Nephron (organoid): ENCODE measurements around the gene MACROD2.

ENCODE experiments used
- H3K27ac Mint-ChIP-seq, 3 experiments: 2 replicates each; pipeline ENCODE4 v1.8.0; 2020; ENCODE audit warnings: mixed read lengths in 3 of 3, mild to moderate bottlenecking in 2 of 3, moderate library complexity in 1 of 3
- H3K27me3 Mint-ChIP-seq: 2 replicates; pipeline ENCODE4 v1.8.0; 2021; ENCODE audit warnings: low read depth, mild to moderate bottlenecking, moderate library complexity, mixed read lengths
- H3K36me3 Mint-ChIP-seq: 2 replicates; pipeline ENCODE4 v1.8.0; 2020; ENCODE audit warnings: low read depth, mixed read lengths
- H3K4me1 Mint-ChIP-seq: 2 replicates; pipeline ENCODE4 v1.8.0; 2020; ENCODE audit warnings: mixed read lengths
- H3K4me3 Mint-ChIP-seq, 3 experiments: 2 replicates each; pipeline ENCODE4 v1.8.0; 2020; ENCODE audit warnings: mild to moderate bottlenecking in 3 of 3, mixed read lengths in 3 of 3, moderate library complexity in 2 of 3
- H3K9me3 Mint-ChIP-seq: 2 replicates; pipeline ENCODE4 v1.8.0; 2020; ENCODE audit warnings: mixed read lengths
- TF ChIP-seq, protein P1 (sequence below), 3 experiments: fragments of 200-600 bp; sonication (generic); IDR thresholded peaks; one replicate each; pipeline ENCODE4 v1.5.0; 2021; ENCODE audit warnings: antibody characterized with exemption in 3 of 3; ENCODE audit not compliant: unreplicated experiment in 3 of 3

The MACROD2 gene

DNA sequence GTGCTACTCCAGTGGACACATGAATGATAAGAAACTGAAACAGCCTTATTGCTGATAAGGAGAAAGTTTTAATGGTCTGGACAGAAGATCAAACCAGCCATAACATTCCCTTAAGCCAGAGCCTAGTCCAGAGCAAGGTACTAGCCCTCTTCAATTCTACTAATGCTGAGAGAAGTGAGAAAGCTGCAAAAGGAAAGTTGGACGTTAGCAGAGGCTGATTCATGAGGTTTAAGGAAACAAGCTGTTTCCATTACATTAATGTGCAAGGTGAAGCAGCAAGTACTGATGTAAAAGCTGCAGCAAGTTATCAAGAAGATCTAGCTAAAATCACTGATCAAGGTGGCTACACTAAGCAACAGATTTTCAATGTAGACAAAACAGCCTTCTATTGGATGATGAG is 1943.5 kb downstream of the MACROD2 start:
- H3K4me3 Mint-ChIP-seq: no peak overlapping the region
- peaks cover 11% of the 10 kb centered on the region for H3K9me3 Mint-ChIP-seq
- H3K27ac Mint-ChIP-seq: no peak overlapping the region
- TF ChIP-seq, protein P1, sequence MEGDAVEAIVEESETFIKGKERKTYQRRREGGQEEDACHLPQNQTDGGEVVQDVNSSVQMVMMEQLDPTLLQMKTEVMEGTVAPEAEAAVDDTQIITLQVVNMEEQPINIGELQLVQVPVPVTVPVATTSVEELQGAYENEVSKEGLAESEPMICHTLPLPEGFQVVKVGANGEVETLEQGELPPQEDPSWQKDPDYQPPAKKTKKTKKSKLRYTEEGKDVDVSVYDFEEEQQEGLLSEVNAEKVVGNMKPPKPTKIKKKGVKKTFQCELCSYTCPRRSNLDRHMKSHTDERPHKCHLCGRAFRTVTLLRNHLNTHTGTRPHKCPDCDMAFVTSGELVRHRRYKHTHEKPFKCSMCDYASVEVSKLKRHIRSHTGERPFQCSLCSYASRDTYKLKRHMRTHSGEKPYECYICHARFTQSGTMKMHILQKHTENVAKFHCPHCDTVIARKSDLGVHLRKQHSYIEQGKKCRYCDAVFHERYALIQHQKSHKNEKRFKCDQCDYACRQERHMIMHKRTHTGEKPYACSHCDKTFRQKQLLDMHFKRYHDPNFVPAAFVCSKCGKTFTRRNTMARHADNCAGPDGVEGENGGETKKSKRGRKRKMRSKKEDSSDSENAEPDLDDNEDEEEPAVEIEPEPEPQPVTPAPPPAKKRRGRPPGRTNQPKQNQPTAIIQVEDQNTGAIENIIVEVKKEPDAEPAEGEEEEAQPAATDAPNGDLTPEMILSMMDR (IDR thresholded peaks at IDR 0.05; ENCODE audit: unreplicated experiment in 3 of 3): no peak
- no peaks in the 10 kb centered on the region for H3K27me3 Mint-ChIP-seq
- H3K36me3 Mint-ChIP-seq: peaks cover 5% of the 10 kb centered on the region
- no peaks in the 10 kb centered on the region for H3K4me1 Mint-ChIP-seq

GRCh38 chr20:15940127-15940526 is 1944.8 kb downstream of the MACROD2 start:
- Mint-ChIP-seq H3K27me3 (no peaks in the 10 kb centered on the region), H3K4me1 (no peaks in the 10 kb centered on the region), H3K36me3 (peaks cover 5% of the 10 kb centered on the region), H3K9me3 (peaks cover 11% of the 10 kb centered on the region), H3K27ac (no peak overlapping the region), H3K4me3 (no peak overlapping the region)
- TF ChIP-seq, protein P1 (IDR thresholded peaks at IDR 0.05; ENCODE audit: unreplicated experiment in 3 of 3): no peak

- H3K27me3 Mint-ChIP-seq: peaks cover 5% of the 10 kb centered on the region
Observed at GRCh38 chr20:15942130-15942529, 1946.8 kb downstream of the MACROD2 start.

GRCh38 chr20:15945289-15945688 is 1950.0 kb downstream of the MACROD2 start:
- TF ChIP-seq, protein P1 (IDR thresholded peaks at IDR 0.05; ENCODE audit: unreplicated experiment in 3 of 3): no peak
- Mint-ChIP-seq H3K27ac (no peak overlapping the region), H3K9me3 (no peaks in the 10 kb centered on the region)

More at GRCh38 chr20:15942130-15942529, 1946.8 kb downstream of the MACROD2 start:
- Mint-ChIP-seq H3K9me3 (peaks cover 11% of the 10 kb centered on the region), H3K4me3 (no peak overlapping the region), H3K36me3 (peaks cover 5% of the 10 kb centered on the region), H3K27ac (no peak overlapping the region), H3K4me1 (no peaks in the 10 kb centered on the region)
- TF ChIP-seq, protein P1 (IDR thresholded peaks at IDR 0.05; ENCODE audit: unreplicated experiment in 3 of 3): no peak

GRCh38 chr20:15949391-15949790 is 1954.1 kb downstream of the MACROD2 start:
- no peaks in the 10 kb centered on the region for H3K9me3 Mint-ChIP-seq
- no peak overlapping the region for H3K27ac Mint-ChIP-seq
- H3K27me3 Mint-ChIP-seq: peaks cover 5% of the 10 kb centered on the region
- H3K36me3 Mint-ChIP-seq: no peaks in the 10 kb centered on the region
- no peak overlapping the region for H3K4me3 Mint-ChIP-seq
- TF ChIP-seq, protein P1 (IDR thresholded peaks at IDR 0.05; ENCODE audit: unreplicated experiment in 3 of 3): no peak
- peaks cover 6% of the 10 kb centered on the region for H3K4me1 Mint-ChIP-seq

More at GRCh38 chr20:15945289-15945688, 1950.0 kb downstream of the MACROD2 start:
- H3K4me1 Mint-ChIP-seq: no peaks in the 10 kb centered on the region
- H3K27me3 Mint-ChIP-seq: peaks cover 5% of the 10 kb centered on the region
- H3K4me3 Mint-ChIP-seq: no peak overlapping the region
- no peaks in the 10 kb centered on the region for H3K36me3 Mint-ChIP-seq

GRCh38 chr20:15951658-15952057 is 1956.3 kb downstream of the MACROD2 start:
- Mint-ChIP-seq H3K27ac (no peak overlapping the region), H3K4me1 (peaks cover 6% of the 10 kb centered on the region), H3K4me3 (no peak overlapping the region), H3K9me3 (no peaks in the 10 kb centered on the region), H3K36me3 (no peaks in the 10 kb centered on the region), H3K27me3 (peaks cover 7% of the 10 kb centered on the region)
- TF ChIP-seq, protein P1 (IDR thresholded peaks at IDR 0.05; ENCODE audit: unreplicated experiment in 3 of 3): no peak
